Retinal pigment epithelial cell (primary cell): ENCODE data around the gene PSKH1.

Source experiments
- DNase-seq: peaks from one replicate; pipeline ENCODE4 v3.0.0-alpha.2; 2010; ENCODE audit warnings: low read depth
- H3K4me3 ChIP-seq: 2 replicates; pipeline ENCODE4 v1.5.1; 2011; ENCODE audit warnings: mild to moderate bottlenecking, low read length, control low read depth, moderate library complexity
- TF ChIP-seq, protein P1 (sequence below): conservative IDR thresholded peaks from 2 replicates; pipeline ENCODE4 v1.5.1; 2011; ENCODE audit warnings: low read depth, low read length, control low read depth, inconsistent platforms

Gene PSKH1

DNA sequence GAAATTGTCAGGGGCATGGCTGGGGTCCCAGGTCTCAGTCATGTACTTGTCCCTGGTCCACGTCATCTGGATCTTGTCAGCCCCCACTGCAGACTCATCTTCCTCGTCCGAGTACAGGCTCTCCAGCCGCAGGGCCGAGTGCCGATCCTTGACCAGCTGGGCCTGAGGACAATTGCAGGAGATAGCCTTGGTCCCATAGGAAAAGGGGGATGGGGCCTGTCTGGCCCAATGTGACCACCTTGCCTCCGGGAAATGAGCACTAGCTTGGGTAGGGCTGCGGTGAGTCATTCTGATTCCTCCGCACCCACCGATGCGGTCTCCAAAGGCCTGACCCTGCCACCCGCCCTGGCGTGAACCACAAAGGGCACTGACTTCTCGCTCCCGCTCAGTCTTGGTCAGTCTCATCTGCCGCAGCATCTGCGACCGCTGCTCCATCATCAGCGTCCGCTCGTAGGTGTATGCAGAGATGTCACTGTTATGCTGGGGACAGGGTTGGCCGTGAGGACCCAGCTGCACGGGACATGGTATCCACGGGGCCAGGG, 52.4 kb downstream of the PSKH1 start:
- TF ChIP-seq, protein P1, sequence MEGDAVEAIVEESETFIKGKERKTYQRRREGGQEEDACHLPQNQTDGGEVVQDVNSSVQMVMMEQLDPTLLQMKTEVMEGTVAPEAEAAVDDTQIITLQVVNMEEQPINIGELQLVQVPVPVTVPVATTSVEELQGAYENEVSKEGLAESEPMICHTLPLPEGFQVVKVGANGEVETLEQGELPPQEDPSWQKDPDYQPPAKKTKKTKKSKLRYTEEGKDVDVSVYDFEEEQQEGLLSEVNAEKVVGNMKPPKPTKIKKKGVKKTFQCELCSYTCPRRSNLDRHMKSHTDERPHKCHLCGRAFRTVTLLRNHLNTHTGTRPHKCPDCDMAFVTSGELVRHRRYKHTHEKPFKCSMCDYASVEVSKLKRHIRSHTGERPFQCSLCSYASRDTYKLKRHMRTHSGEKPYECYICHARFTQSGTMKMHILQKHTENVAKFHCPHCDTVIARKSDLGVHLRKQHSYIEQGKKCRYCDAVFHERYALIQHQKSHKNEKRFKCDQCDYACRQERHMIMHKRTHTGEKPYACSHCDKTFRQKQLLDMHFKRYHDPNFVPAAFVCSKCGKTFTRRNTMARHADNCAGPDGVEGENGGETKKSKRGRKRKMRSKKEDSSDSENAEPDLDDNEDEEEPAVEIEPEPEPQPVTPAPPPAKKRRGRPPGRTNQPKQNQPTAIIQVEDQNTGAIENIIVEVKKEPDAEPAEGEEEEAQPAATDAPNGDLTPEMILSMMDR: no peak
- H3K4me3 ChIP-seq: no peak overlapping the region
- no peak for DNase-seq

GRCh38 chr16:67946128-67946569, 53.1 kb downstream of the PSKH1 start:
- no peak for DNase-seq
- H3K4me3 ChIP-seq: no peak overlapping the region
- TF ChIP-seq, protein P1: no peak

GRCh38 chr16:67946966-67947558, 54.0 kb downstream of the PSKH1 start:
- no peak overlapping the region for H3K4me3 ChIP-seq
- TF ChIP-seq, protein P1: no peak
- no peak for DNase-seq

DNA sequence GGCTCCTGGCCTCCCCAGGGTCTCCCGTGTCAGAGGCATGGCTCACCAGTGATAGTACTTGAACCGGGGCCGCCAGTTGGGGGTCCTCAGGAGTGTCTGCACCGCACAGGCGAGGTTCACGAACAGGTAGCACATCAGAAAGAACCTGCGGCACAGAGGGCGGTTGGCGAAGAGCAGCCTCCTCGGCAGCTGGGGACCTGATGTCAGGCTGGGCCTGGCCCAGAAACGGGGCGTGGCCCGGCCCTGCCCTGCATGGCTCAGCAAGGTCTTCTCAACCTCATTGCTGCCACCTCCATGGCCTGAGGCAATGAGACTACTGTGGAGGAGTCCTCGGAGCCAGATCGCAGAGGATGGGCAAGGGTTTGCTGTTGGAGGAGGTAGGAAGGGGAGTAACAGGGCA, 55.0 kb downstream of the PSKH1 start:
- H3K4me3 ChIP-seq: no peak overlapping the region
- TF ChIP-seq, protein P1: no peak
- no peak for DNase-seq

DNA sequence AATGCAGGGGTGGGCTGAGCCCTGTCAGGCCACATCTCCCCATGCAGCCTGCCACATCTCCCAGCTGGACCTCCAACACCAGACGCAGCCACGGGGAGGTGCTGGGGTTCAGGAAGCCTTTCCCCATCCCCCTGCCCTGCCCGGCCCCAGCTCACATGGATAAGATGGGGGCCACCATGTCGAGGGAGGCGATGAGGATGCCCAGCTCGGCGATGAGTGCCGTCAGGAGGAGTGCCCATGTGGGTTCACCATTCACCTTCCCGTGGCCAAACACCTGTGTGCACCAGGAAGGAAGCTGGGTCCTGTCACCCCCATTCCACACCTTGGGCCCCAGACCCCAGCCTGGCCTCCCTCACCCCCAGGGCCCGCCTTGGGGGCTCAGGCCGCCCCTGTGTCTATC, 56.6 kb downstream of the PSKH1 start:
- no peak overlapping the region for H3K4me3 ChIP-seq
- no peak for DNase-seq
- TF ChIP-seq, protein P1: no peak

DNA sequence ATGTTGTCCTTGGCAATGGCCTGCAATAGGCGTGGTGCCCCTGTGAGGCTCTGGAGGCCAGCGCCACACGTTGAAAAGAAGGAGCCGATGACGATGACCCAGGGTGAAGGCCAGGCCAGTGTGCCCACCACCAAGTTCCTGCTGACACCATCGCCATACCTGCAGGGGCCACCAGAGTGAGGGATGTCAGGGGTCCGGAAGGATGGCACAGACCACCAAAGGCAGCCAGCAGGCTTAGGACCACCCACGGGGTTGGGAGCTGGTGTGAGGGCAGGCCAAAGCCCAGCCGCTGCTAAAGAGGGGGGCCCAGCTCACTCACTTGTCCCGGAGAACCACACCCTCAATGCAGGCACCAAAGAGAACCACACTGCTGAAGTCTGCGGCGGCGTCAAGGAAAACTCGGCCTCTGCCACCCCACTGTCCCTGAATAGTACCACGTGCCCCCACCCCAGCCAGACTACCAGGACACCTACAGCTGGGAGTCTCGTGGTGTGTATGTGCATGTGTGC, 57.3 kb downstream of the PSKH1 start:
- H3K4me3 ChIP-seq: no peak overlapping the region
- DNase-seq: no peak
- TF ChIP-seq, protein P1: no peak

- TF ChIP-seq, protein P1: no peak
- no peak for DNase-seq
- H3K4me3 ChIP-seq: no peak overlapping the region
Measured at GRCh38 chr16:67951485-67951884, 58.4 kb downstream of the PSKH1 start.
